RWPE2 (cell line): Measurements from ENCODE around the gene MICAL2.

Experiments
- ATAC-seq: fragments of 200-7000 bp; cut with Tn5 transposase; 3 replicates; pipeline ENCODE4 v1.9.1; 2021; ENCODE audit warnings: low read depth
- DNase-seq: peaks from one replicate; pipeline ENCODE4 v3.0.0-alpha.2; 2020; ENCODE audit warnings: low spot score
- H3K27ac ChIP-seq: fragments of 450-650 bp; 2 replicates; pipeline ENCODE4 v1.5.1; 2017; ENCODE audit warnings: mild to moderate bottlenecking; ENCODE audit not compliant: poor library complexity, severe bottlenecking
- H3K27me3 ChIP-seq: fragments of 250-450 bp; sonication (Bioruptor Pico); 2 replicates; pipeline ENCODE4 v1.5.1; 2021; ENCODE audit warnings: mild to moderate bottlenecking, moderate library complexity; ENCODE audit not compliant: insufficient read depth, poor library complexity, severe bottlenecking
- H3K36me3 ChIP-seq: fragments of 250-450 bp; sonication (Bioruptor Pico); 2 replicates; pipeline ENCODE4 v1.5.1; 2020; ENCODE audit warnings: low read depth, mild to moderate bottlenecking, moderate library complexity
- H3K4me1 ChIP-seq: fragments of 250-450 bp; sonication (Bioruptor Pico); 2 replicates; pipeline ENCODE4 v1.5.1; 2021; ENCODE audit warnings: mild to moderate bottlenecking, moderate library complexity; ENCODE audit not compliant: insufficient read depth, poor library complexity, severe bottlenecking
- H3K4me3 ChIP-seq: fragments of 250-450 bp; sonication (Bioruptor Pico); 2 replicates; pipeline ENCODE4 v1.5.1; 2021; ENCODE audit warnings: mild to moderate bottlenecking, moderate library complexity; ENCODE audit not compliant: severe bottlenecking
- H3K9me3 ChIP-seq: fragments of 250-450 bp; sonication (Bioruptor Pico); 2 replicates; pipeline ENCODE4 v1.5.1; 2021; ENCODE audit warnings: mild to moderate bottlenecking, moderate library complexity; ENCODE audit not compliant: severe bottlenecking
- CTCF ChIP-seq: fragments of 450-650 bp; IDR thresholded peaks from one replicate; pipeline ENCODE4 v1.5.1; 2017; ENCODE audit warnings: mild to moderate bottlenecking, moderate library complexity; ENCODE audit not compliant: poor library complexity, severe bottlenecking

MICAL2 gene

GRCh38 chr11:12163181-12163941 is 53.0 kb downstream of the MICAL2 start:
- Histone ChIP-seq H3K4me1 (peaks cover 61% of the 10 kb centered on the region), H3K9me3 (no peaks in the 10 kb centered on the region), H3K27ac (peak overlapping the region; percentile 99), H3K27me3 (no peaks in the 10 kb centered on the region), H3K36me3 (peaks cover 84% of the 10 kb centered on the region), H3K4me3 (no peak overlapping the region)
- DNase-seq, result no peak
- ATAC-seq, result peak; percentile 8; the same call in 1 of the 3 replicates
- TF ChIP-seq CTCF, result no peak

DNA sequence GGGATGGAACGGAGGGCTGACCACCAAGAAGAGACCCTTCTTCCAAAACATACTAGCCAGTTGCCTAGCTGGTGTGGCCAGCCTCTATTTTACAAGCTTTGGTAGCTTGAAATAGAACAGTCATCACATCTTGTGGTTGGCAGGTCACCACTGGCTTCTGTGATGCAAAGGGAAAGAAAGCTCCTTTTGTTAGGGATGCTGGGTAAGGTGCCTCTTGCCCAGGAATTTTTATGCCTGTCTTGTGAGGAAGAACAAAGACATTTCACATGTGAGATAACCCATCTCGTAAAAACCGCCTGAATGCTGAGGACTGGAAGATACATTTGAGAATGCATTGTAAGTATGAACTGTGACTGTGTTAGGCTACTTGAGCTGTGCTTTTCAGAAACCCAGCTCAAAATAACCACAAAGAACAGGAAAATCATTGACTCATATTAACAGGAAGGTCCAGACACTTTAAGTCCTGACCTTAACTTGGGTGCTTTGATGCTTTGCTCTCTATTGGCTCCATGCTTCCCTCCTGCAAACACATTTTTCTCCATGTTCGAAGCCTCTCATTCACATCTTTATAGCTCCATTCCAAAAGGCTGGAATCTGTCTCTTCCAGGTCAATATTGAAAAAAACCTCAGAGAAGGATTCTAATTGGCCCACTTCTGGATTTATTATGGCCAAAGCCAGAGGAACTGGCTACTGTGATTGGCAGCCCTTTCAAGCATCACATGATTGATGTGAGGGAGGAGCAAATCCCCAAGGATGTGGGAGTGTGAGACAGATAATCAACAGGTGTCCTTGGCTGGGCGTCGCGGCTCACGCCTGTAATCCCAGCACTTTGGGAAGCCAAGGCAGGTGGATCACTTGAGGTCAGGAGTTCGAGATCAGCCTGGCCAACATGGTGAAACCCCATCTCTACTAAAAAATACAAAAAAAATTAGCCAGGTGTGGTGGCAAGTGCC is 53.9 kb downstream of the MICAL2 start:
- no peaks in the 10 kb centered on the region for H3K9me3 ChIP-seq
- H3K4me3 ChIP-seq, result no peak overlapping the region
- peak; percentile 30 for ATAC-seq
- peaks cover 86% of the 10 kb centered on the region for H3K36me3 ChIP-seq
- no peaks in the 10 kb centered on the region for H3K27me3 ChIP-seq
- no peak for TF ChIP-seq CTCF
- no peak for DNase-seq
- peaks cover 61% of the 10 kb centered on the region for H3K4me1 ChIP-seq
- peak overlapping the region; percentile 99 for H3K27ac ChIP-seq

DNA sequence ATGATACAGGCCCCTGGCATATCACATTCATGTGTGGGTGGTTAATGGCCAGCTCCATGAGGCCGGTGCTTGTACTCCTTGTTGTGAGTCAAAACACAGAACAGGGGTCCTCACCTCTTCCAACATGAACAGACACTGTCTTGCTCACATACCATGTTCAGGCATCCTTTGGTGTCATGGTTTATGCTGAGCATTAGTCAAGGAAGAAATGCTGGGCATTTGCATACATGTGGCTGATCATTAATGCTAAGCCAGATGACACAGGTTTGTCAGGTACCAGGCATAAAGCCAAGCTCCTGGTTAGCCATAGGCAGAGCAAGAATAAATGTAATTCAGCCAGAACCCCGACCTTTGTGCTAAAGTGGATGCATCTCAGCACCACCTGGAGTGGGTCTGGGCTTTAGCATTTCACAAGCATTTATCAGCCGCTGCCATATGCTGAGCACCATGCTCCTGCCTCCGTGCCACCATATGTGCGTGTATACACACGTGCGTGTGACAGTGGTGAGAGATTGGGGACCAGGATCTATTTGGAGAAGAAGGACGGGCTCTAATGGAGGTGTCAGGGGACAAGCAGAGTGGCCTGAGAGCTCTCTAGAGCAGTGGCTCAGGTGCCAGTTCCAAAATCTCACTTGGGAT is 55.0 kb downstream of the MICAL2 start:
- no peaks in the 10 kb centered on the region for H3K9me3 ChIP-seq
- DNase-seq (no peak), ATAC-seq (no peak)
- H3K4me1 ChIP-seq, result peaks cover 59% of the 10 kb centered on the region
- H3K27ac ChIP-seq, result peak overlapping the region; percentile 99
- H3K4me3 ChIP-seq, result no peak overlapping the region
- H3K36me3 ChIP-seq, result peaks cover 92% of the 10 kb centered on the region
- no peak for TF ChIP-seq CTCF
- no peaks in the 10 kb centered on the region for H3K27me3 ChIP-seq

DNA sequence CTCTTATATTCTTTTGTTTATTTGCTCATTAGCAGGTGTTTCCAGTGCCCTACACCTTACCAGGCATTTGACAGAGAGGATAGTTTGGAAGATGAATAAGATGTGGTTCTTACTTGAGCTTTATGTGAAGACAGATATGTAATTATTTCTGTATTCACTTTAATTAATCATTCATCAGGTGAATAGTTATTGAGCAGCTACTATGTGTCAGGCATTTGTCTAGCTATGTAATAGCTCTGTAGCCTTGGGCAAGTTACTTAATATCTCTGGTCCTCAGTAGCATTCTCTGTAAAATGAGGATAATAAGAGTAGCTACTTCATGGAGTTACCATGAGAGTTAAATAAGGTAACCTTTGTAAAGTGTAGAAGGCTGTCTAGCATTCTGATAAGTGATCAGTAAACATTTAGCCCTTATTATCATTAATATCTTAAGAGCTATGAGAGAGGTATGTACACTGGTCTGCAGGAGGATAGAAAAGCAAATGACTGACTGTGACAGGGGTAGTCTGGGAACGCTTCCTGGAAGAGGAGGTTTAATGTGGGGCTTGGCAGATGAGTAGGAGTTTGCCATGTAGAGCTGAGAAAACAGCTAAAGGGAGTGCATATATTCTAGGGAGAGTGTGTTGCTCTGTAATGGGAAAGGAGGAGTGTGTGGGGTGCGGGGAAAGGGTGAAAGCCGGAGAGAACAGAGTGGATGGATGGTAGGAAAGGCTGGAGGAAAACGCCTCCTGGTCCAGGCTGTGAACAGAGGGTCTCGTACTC is 56.1 kb downstream of the MICAL2 start:
- H3K4me1 ChIP-seq, result peaks cover 59% of the 10 kb centered on the region
- H3K4me3 ChIP-seq, result no peak overlapping the region
- peak overlapping the region; percentile 99 for H3K27ac ChIP-seq
- no peaks in the 10 kb centered on the region for H3K27me3 ChIP-seq
- DNase-seq (no peak), ATAC-seq (no peak; the same call in 2 of the 3 replicates)
- no peak for TF ChIP-seq CTCF
- no peaks in the 10 kb centered on the region for H3K9me3 ChIP-seq
- H3K36me3 ChIP-seq, result peaks cover 95% of the 10 kb centered on the region
